ENCODE results near the gene CALCR. TPM values are rescaled to one million over a fixed set of nuclear protein-coding genes. Genes with fewer than 3 reads are reported as not detected.
"Not testable (repeated sequence)": the region's sequence is repeated elsewhere in the genome, so short reads cannot be mapped to it uniquely, and the experiment has no call there.

CALCR gene
- polyA plus RNA-seq, 1 donor, result 0.34 TPM

- H3K4me1 ChIP-seq (ENCODE audit: control insufficient read depth, insufficient read depth, low read length); H3K27ac ChIP-seq (ENCODE audit: low read length); H3K9me3 ChIP-seq (ENCODE audit: control insufficient read depth, low read depth, low read length); H3K36me3 ChIP-seq (ENCODE audit: control insufficient read depth, insufficient read depth, low read length); H3K4me3 ChIP-seq (ENCODE audit: low read length); H3K27me3 ChIP-seq (ENCODE audit: control insufficient read depth, insufficient read depth, low read length); DNase-seq: not testable (repeated sequence)
- no CpG with 5 or more reads among the region's 22 CpGs for WGBS (ENCODE audit: insufficient coverage, low lambda C conversion rate)
Measured at GRCh38 chr7:93586479-93586865, 11.9 kb upstream of the CALCR start.

- not testable (repeated sequence) for DNase-seq; H3K27ac ChIP-seq (ENCODE audit: low read length); H3K4me3 ChIP-seq (ENCODE audit: low read length); H3K36me3 ChIP-seq (ENCODE audit: control insufficient read depth, insufficient read depth, low read length); H3K27me3 ChIP-seq (ENCODE audit: control insufficient read depth, insufficient read depth, low read length); H3K9me3 ChIP-seq (ENCODE audit: control insufficient read depth, low read depth, low read length); H3K4me1 ChIP-seq (ENCODE audit: control insufficient read depth, insufficient read depth, low read length)
- no CpG with 5 or more reads among the region's 54 CpGs for WGBS (ENCODE audit: insufficient coverage, low lambda C conversion rate)
Measured at GRCh38 chr7:93585694-93586478, 11.4 kb upstream of the CALCR start.

GRCh38 chr7:93579431-93579830 lies 4.9 kb upstream of the CALCR start:
- no peaks in the 10 kb centered on the region for H3K9me3 ChIP-seq (ENCODE audit: control insufficient read depth, low read depth, low read length)
- WGBS (ENCODE audit: insufficient coverage, low lambda C conversion rate), result 83% methylated on average over 1 of the region's 2 CpGs
- peaks cover 4% of the 10 kb centered on the region for H3K4me1 ChIP-seq (ENCODE audit: control insufficient read depth, insufficient read depth, low read length)
- H3K4me3 ChIP-seq (ENCODE audit: low read length), result no peak overlapping the region
- peaks cover 24% of the 10 kb centered on the region for H3K27me3 ChIP-seq (ENCODE audit: control insufficient read depth, insufficient read depth, low read length)
- no peak overlapping the region for H3K27ac ChIP-seq (ENCODE audit: low read length)
- no peaks in the 10 kb centered on the region for H3K36me3 ChIP-seq (ENCODE audit: control insufficient read depth, insufficient read depth, low read length)
- no peak for DNase-seq

GRCh38 chr7:93578762-93579161 lies 4.2 kb upstream of the CALCR start:
- Histone ChIP-seq H3K9me3 (ENCODE audit: control insufficient read depth, low read depth, low read length) (peaks cover 3% of the 10 kb centered on the region), H3K36me3 (ENCODE audit: control insufficient read depth, insufficient read depth, low read length) (no peaks in the 10 kb centered on the region), H3K4me3 (ENCODE audit: low read length) (no peak overlapping the region), H3K27ac (ENCODE audit: low read length) (no peak overlapping the region), H3K27me3 (ENCODE audit: control insufficient read depth, insufficient read depth, low read length) (peaks cover 30% of the 10 kb centered on the region), H3K4me1 (ENCODE audit: control insufficient read depth, insufficient read depth, low read length) (peaks cover 4% of the 10 kb centered on the region)
- 20% methylated on average over 4 of the region's 4 CpGs for WGBS (ENCODE audit: insufficient coverage, low lambda C conversion rate)
- peak in 1 of 2 donors; percentile 5 for DNase-seq

- H3K27ac ChIP-seq (ENCODE audit: low read length), result no peak overlapping the region
- H3K4me3 ChIP-seq (ENCODE audit: low read length), result no peak overlapping the region
- H3K27me3 ChIP-seq (ENCODE audit: control insufficient read depth, insufficient read depth, low read length), result peaks cover 35% of the 10 kb centered on the region
- peaks cover 4% of the 10 kb centered on the region for H3K4me1 ChIP-seq (ENCODE audit: control insufficient read depth, insufficient read depth, low read length)
- DNase-seq, result no peak
- peaks cover 3% of the 10 kb centered on the region for H3K9me3 ChIP-seq (ENCODE audit: control insufficient read depth, low read depth, low read length)
- no peaks in the 10 kb centered on the region for H3K36me3 ChIP-seq (ENCODE audit: control insufficient read depth, insufficient read depth, low read length)
- no CpG with 5 or more reads among the region's 21 CpGs for WGBS (ENCODE audit: insufficient coverage, low lambda C conversion rate)
Measured at GRCh38 chr7:93575555-93576399, 1.3 kb upstream of the CALCR start.

GRCh38 chr7:93574269-93574645 lies 267 bp downstream of the CALCR start:
- Histone ChIP-seq H3K4me3 (ENCODE audit: low read length) (no peak overlapping the region), H3K27ac (ENCODE audit: low read length) (no peak overlapping the region), H3K27me3 (ENCODE audit: control insufficient read depth, insufficient read depth, low read length) (peaks cover 35% of the 10 kb centered on the region), H3K4me1 (ENCODE audit: control insufficient read depth, insufficient read depth, low read length) (peaks cover 3% of the 10 kb centered on the region), H3K9me3 (ENCODE audit: control insufficient read depth, low read depth, low read length) (peaks cover 3% of the 10 kb centered on the region), H3K36me3 (ENCODE audit: control insufficient read depth, insufficient read depth, low read length) (no peaks in the 10 kb centered on the region)
- 0% methylated on average over 2 of the region's 19 CpGs for WGBS (ENCODE audit: insufficient coverage, low lambda C conversion rate)
- no peak for DNase-seq

GRCh38 chr7:93569189-93569588 lies 5.3 kb downstream of the CALCR start:
- Histone ChIP-seq H3K27me3 (ENCODE audit: control insufficient read depth, insufficient read depth, low read length) (peaks cover 9% of the 10 kb centered on the region), H3K36me3 (ENCODE audit: control insufficient read depth, insufficient read depth, low read length) (no peaks in the 10 kb centered on the region), H3K9me3 (ENCODE audit: control insufficient read depth, low read depth, low read length) (peaks cover 1% of the 10 kb centered on the region), H3K27ac (ENCODE audit: low read length) (no peak overlapping the region), H3K4me1 (ENCODE audit: control insufficient read depth, insufficient read depth, low read length) (no peaks in the 10 kb centered on the region), H3K4me3 (ENCODE audit: low read length) (no peak overlapping the region)
- WGBS (ENCODE audit: insufficient coverage, low lambda C conversion rate), result no CpG with 5 or more reads among the region's 2 CpGs
- DNase-seq, result no peak

GRCh38 chr7:93566876-93567275 lies 7.6 kb downstream of the CALCR start:
- Histone ChIP-seq H3K27ac (ENCODE audit: low read length) (no peak overlapping the region), H3K9me3 (ENCODE audit: control insufficient read depth, low read depth, low read length) (no peaks in the 10 kb centered on the region), H3K27me3 (ENCODE audit: control insufficient read depth, insufficient read depth, low read length) (no peaks in the 10 kb centered on the region), H3K36me3 (ENCODE audit: control insufficient read depth, insufficient read depth, low read length) (no peaks in the 10 kb centered on the region), H3K4me1 (ENCODE audit: control insufficient read depth, insufficient read depth, low read length) (no peaks in the 10 kb centered on the region), H3K4me3 (ENCODE audit: low read length) (no peak overlapping the region)
- DNase-seq, result no peak

GRCh38 chr7:93563584-93563983 lies 10.9 kb downstream of the CALCR start:
- WGBS (ENCODE audit: insufficient coverage, low lambda C conversion rate), result 78% methylated on average over 6 of the region's 6 CpGs
- Histone ChIP-seq H3K4me3 (ENCODE audit: low read length) (no peak overlapping the region), H3K9me3 (ENCODE audit: control insufficient read depth, low read depth, low read length) (no peaks in the 10 kb centered on the region), H3K4me1 (ENCODE audit: control insufficient read depth, insufficient read depth, low read length) (no peaks in the 10 kb centered on the region), H3K27me3 (ENCODE audit: control insufficient read depth, insufficient read depth, low read length) (no peaks in the 10 kb centered on the region), H3K36me3 (ENCODE audit: control insufficient read depth, insufficient read depth, low read length) (no peaks in the 10 kb centered on the region), H3K27ac (ENCODE audit: low read length) (no peak overlapping the region)
- DNase-seq, result no peak

GRCh38 chr7:93562936-93563335 lies 11.6 kb downstream of the CALCR start:
- no peak for DNase-seq
- Histone ChIP-seq H3K36me3 (ENCODE audit: control insufficient read depth, insufficient read depth, low read length) (no peaks in the 10 kb centered on the region), H3K27me3 (ENCODE audit: control insufficient read depth, insufficient read depth, low read length) (no peaks in the 10 kb centered on the region), H3K9me3 (ENCODE audit: control insufficient read depth, low read depth, low read length) (no peaks in the 10 kb centered on the region), H3K4me3 (ENCODE audit: low read length) (no peak overlapping the region), H3K4me1 (ENCODE audit: control insufficient read depth, insufficient read depth, low read length) (no peaks in the 10 kb centered on the region), H3K27ac (ENCODE audit: low read length) (no peak overlapping the region)
- WGBS (ENCODE audit: insufficient coverage, low lambda C conversion rate), result 90% methylated on average over 2 of the region's 2 CpGs
